ENCODE measurements around the gene COL10A1.

DNA sequence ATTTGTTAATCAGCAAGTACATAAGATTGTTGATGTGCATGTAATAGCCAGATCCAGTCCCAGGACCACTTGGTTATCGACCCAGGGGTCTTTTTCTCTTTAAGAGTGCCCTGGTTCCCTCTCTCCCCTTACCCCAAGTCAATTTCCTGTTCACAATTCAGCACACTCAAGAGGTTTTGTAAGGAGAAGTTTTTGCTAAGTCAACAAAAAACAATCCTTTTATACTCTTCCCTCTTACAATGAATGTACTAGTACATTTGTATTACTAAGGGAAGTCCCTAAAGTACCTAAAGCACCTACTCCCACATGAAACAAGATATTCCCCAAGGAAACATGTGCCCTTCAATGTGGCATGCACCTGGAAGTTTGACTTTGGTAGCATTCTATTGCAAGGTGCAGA lies 26.9 kb downstream of the COL10A1 start:
- TF ChIP-seq, protein P1, sequence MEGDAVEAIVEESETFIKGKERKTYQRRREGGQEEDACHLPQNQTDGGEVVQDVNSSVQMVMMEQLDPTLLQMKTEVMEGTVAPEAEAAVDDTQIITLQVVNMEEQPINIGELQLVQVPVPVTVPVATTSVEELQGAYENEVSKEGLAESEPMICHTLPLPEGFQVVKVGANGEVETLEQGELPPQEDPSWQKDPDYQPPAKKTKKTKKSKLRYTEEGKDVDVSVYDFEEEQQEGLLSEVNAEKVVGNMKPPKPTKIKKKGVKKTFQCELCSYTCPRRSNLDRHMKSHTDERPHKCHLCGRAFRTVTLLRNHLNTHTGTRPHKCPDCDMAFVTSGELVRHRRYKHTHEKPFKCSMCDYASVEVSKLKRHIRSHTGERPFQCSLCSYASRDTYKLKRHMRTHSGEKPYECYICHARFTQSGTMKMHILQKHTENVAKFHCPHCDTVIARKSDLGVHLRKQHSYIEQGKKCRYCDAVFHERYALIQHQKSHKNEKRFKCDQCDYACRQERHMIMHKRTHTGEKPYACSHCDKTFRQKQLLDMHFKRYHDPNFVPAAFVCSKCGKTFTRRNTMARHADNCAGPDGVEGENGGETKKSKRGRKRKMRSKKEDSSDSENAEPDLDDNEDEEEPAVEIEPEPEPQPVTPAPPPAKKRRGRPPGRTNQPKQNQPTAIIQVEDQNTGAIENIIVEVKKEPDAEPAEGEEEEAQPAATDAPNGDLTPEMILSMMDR (IDR thresholded peaks at IDR 0.05 in 8 of 11, conservative IDR thresholded peaks at IDR 0.05 in 3 of 11): no peak
- TF ChIP-seq POLR2A (IDR thresholded peaks at IDR 0.05) (no peak), POLR2AphosphoS5 (IDR thresholded peaks at IDR 0.05) (no peak)
